DND-41 (cell line): Measurements from ENCODE around the gene SLC2A14.
"Not testable (repeated sequence)": the region's sequence is repeated elsewhere in the genome, so short reads cannot be mapped to it uniquely, and the experiment has no call there.

Experiments
- ATAC-seq: fragments of 200-7000 bp; cut with Tn5 transposase; 3 replicates; pipeline ENCODE4 v1.9.1; 2021; ENCODE audit warnings: low read depth; ENCODE audit not compliant: insufficient read depth
- DNase-seq: peaks from one replicate; pipeline ENCODE4 v3.0.0-alpha.2; 2020
- H2AFZ ChIP-seq: 2 replicates; pipeline ENCODE4 v1.6.0; 2012; ENCODE audit warnings: low read depth, low read length
- H3K27ac ChIP-seq: 2 replicates; pipeline ENCODE4 v1.5.1; 2012; ENCODE audit warnings: low read length, inconsistent platforms
- H3K27me3 ChIP-seq: fragments of 200-600 bp; sonication (generic); 2 replicates; pipeline ENCODE4 v1.6.0; 2012; ENCODE audit warnings: low read length, mild to moderate bottlenecking, inconsistent platforms; ENCODE audit not compliant: insufficient read depth, poor library complexity
- H3K36me3 ChIP-seq: 2 replicates; pipeline ENCODE4 v1.5.1; 2012; ENCODE audit warnings: low read length, inconsistent platforms; ENCODE audit not compliant: insufficient read depth
- H3K4me1 ChIP-seq: 2 replicates; pipeline ENCODE4 v1.5.1; 2012; ENCODE audit warnings: mild to moderate bottlenecking, low read length; ENCODE audit not compliant: insufficient read depth
- H3K4me2 ChIP-seq: 2 replicates; pipeline ENCODE4 v1.6.0; 2012; ENCODE audit warnings: mild to moderate bottlenecking, moderate library complexity, low read length, inconsistent platforms; ENCODE audit not compliant: insufficient read depth
- H3K4me3 ChIP-seq, 2 experiments: fragments of 200-600 bp in 1 of 2; shearing (Covaris generic) in 1 of 2; 2 replicates each; pipeline ENCODE4 v1.5.1; 2012 to 2016; ENCODE audit warnings: inconsistent platforms in 2 of 2, low read length in 2 of 2, mild to moderate bottlenecking in 2 of 2, low read depth in 1 of 2, moderate library complexity in 1 of 2
- H3K79me2 ChIP-seq: 2 replicates; pipeline ENCODE4 v1.6.0; 2012; ENCODE audit warnings: low read length, inconsistent platforms; ENCODE audit not compliant: insufficient read depth
- H3K9ac ChIP-seq: 2 replicates; pipeline ENCODE4 v1.6.0; 2012; ENCODE audit warnings: low read depth, mild to moderate bottlenecking, inconsistent platforms, low read length, moderate library complexity
- H3K9me3 ChIP-seq: 2 replicates; pipeline ENCODE4 v1.5.1; 2012; ENCODE audit warnings: low read length, moderate library complexity, mild to moderate bottlenecking, inconsistent platforms; ENCODE audit not compliant: insufficient read depth, severe bottlenecking
- H4K20me1 ChIP-seq: 2 replicates; pipeline ENCODE4 v1.6.0; 2012; ENCODE audit warnings: low read length; ENCODE audit not compliant: insufficient read depth
- EZH2 ChIP-seq: IDR thresholded peaks from 3 replicates; pipeline ENCODE4 v1.6.1; 2012; ENCODE audit warnings: borderline replicate concordance, low read depth, mild to moderate bottlenecking, moderate library complexity, low read length, inconsistent platforms; ENCODE audit not compliant: severe bottlenecking
- TF ChIP-seq, protein P1 (sequence below): IDR thresholded peaks from 2 replicates; pipeline ENCODE4 v1.5.1; 2012; ENCODE audit warnings: borderline replicate concordance, low read length, moderate library complexity, mild to moderate bottlenecking; ENCODE audit not compliant: poor library complexity, severe bottlenecking; ENCODE audit errors: extremely low read depth

SLC2A14 gene

DNA sequence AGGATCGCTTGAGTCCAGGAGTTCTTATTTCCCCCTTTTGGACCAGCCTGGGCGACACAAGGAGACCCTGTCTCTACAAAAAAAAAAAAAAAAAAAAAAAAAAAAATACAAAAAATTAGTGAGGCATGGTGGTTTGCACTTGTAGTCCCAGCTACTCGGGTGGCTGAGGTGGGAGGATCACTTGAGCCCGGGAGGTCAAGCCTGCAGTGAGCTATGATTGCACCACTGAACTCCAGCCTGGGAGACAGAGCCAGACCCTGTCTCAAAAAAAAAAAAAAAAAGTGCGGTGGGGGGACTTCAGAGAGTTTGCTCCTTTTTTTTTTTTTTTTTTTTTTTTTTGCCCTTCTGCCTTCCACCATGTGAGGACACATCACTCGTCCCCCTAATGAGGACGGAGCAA, 32.9 kb downstream of the SLC2A14 start:
- H3K4me3 ChIP-seq, H3K27ac ChIP-seq, H2AFZ ChIP-seq: not testable (repeated sequence)

DNA sequence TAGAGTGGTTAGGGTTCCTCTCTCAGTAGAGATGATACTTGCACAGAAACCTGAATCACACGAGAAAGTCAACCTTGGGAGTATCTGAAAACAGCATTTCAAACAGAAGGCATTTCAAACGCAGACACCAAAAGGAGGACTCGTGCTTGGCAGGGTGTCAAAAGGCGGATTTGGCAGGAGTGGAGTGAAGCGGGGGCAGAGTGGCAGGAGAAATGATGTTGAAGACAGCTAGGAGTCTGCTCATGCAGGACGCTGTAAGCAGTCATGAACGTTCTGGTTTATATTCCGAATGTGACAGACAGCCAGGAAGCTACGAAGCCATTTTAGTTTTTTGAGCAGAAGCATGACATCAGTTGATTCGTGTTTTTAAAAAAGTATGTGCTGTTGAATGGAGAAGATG, 33.5 kb downstream of the SLC2A14 start:
- H3K4me2 ChIP-seq, H3K4me3 ChIP-seq, H3K27me3 ChIP-seq, H3K9ac ChIP-seq, H3K36me3 ChIP-seq, H3K79me2 ChIP-seq, DNase-seq, H3K4me1 ChIP-seq, ATAC-seq, H2AFZ ChIP-seq, H3K27ac ChIP-seq, H4K20me1 ChIP-seq, H3K9me3 ChIP-seq: not testable (repeated sequence)

More for the DNA sequence above, 32.9 kb downstream of the SLC2A14 start:
- H3K79me2 ChIP-seq, H4K20me1 ChIP-seq, H3K9me3 ChIP-seq, H3K36me3 ChIP-seq, H3K4me2 ChIP-seq, H3K4me1 ChIP-seq, ATAC-seq, DNase-seq, H3K27me3 ChIP-seq, H3K9ac ChIP-seq: not testable (repeated sequence)

DNA sequence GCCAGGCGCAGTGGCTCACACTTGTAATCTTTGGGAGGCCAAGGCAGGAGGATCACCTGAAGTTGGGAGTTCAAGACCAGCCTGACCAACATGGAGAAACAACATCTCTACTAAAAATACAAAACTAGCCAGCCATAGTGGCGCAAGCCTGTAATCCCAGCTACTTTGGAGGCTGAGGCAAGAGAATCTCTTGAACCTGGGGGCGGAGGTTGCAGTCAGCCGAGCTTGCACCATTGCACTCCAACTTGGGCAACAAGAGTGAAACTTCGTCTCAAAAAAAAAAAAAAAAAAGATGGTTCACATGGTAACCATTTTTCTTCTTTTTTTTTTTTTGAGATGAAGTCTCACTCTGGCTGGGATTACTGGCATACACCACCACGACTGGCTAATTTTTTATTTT, 35.3 kb downstream of the SLC2A14 start:
- no peaks in the 10 kb centered on the region for H3K79me2 ChIP-seq
- H3K4me1 ChIP-seq, result no peaks in the 10 kb centered on the region
- DNase-seq (no peak), ATAC-seq (no peak)
- H4K20me1 ChIP-seq, result no peaks in the 10 kb centered on the region
- H3K9ac ChIP-seq, result no peak overlapping the region
- no peak overlapping the region for H3K27ac ChIP-seq
- no peaks in the 10 kb centered on the region for H3K27me3 ChIP-seq
- no peak overlapping the region for H3K4me2 ChIP-seq
- no peaks in the 10 kb centered on the region for H3K36me3 ChIP-seq
- no peak overlapping the region for H2AFZ ChIP-seq
- no peaks in the 10 kb centered on the region for H3K9me3 ChIP-seq
- H3K4me3 ChIP-seq, result no peak overlapping the region
- TF ChIP-seq, protein P1, sequence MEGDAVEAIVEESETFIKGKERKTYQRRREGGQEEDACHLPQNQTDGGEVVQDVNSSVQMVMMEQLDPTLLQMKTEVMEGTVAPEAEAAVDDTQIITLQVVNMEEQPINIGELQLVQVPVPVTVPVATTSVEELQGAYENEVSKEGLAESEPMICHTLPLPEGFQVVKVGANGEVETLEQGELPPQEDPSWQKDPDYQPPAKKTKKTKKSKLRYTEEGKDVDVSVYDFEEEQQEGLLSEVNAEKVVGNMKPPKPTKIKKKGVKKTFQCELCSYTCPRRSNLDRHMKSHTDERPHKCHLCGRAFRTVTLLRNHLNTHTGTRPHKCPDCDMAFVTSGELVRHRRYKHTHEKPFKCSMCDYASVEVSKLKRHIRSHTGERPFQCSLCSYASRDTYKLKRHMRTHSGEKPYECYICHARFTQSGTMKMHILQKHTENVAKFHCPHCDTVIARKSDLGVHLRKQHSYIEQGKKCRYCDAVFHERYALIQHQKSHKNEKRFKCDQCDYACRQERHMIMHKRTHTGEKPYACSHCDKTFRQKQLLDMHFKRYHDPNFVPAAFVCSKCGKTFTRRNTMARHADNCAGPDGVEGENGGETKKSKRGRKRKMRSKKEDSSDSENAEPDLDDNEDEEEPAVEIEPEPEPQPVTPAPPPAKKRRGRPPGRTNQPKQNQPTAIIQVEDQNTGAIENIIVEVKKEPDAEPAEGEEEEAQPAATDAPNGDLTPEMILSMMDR, result no peak
- no peak for TF ChIP-seq EZH2

DNA sequence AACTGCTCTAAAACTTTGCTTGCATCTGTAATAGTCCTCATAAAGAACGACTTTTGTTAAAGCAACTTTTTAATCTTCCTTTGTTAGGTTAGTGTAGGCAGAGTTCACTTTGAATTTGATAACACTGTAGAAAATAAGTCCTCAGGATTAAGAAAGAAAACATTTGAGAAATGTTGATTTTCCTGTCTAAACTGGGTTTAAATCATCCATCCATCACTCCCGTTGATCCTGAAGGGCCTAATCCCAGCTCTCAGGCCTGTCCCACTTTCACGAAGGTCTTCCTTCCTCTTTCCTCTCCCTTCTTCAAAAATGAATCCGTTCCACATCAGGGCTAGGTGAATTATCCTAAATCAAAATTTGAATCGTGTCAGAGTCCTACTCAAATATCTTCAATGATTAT, 36.9 kb downstream of the SLC2A14 start:
- H3K9ac ChIP-seq, result no peak overlapping the region
- no peak overlapping the region for H3K4me3 ChIP-seq
- no peak overlapping the region for H3K4me2 ChIP-seq
- H3K27ac ChIP-seq, result no peak overlapping the region
- no peaks in the 10 kb centered on the region for H3K9me3 ChIP-seq
- no peaks in the 10 kb centered on the region for H3K27me3 ChIP-seq
- no peak overlapping the region for H2AFZ ChIP-seq
- ATAC-seq, result no peak
- DNase-seq, result no peak
- TF ChIP-seq, protein P1, result no peak
- no peaks in the 10 kb centered on the region for H3K4me1 ChIP-seq
- H3K36me3 ChIP-seq, result no peaks in the 10 kb centered on the region
- no peaks in the 10 kb centered on the region for H3K79me2 ChIP-seq
- no peaks in the 10 kb centered on the region for H4K20me1 ChIP-seq

DNA sequence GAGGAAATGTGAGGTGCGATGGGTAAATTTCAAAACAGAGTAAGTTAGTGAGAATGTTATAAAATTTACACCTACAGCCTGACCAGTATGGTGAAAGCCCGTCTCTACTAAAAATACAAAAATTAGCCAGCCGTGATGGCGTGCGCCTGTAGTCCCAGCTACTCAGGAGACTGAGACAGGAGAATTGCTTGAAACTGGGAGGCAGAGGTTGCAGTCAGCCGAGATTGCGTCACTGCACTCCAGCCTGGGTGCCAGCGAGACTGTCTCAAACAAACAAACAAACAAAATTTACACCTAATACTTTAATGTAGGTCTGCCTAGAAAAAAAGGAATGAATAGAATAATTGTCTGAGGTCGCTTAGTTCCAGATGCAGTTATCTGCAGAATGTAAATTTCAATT, 37.6 kb downstream of the SLC2A14 start:
- no peaks in the 10 kb centered on the region for H4K20me1 ChIP-seq
- no peak overlapping the region for H3K4me3 ChIP-seq
- H3K27me3 ChIP-seq, result no peaks in the 10 kb centered on the region
- TF ChIP-seq EZH2, result no peak
- TF ChIP-seq, protein P1, result no peak
- H3K9me3 ChIP-seq, result no peaks in the 10 kb centered on the region
- H2AFZ ChIP-seq, result no peak overlapping the region
- no peaks in the 10 kb centered on the region for H3K79me2 ChIP-seq
- no peak overlapping the region for H3K9ac ChIP-seq
- no peak overlapping the region for H3K4me2 ChIP-seq
- H3K4me1 ChIP-seq, result no peaks in the 10 kb centered on the region
- no peak for ATAC-seq
- H3K36me3 ChIP-seq, result no peaks in the 10 kb centered on the region
- DNase-seq, result no peak
- no peak overlapping the region for H3K27ac ChIP-seq
